HG03378 (cell line): ENCODE results near the gene SELENOT.
A peak's percentile ranks its signal among the peaks of the same experiment; 100 is the strongest.
"Not testable (repeated sequence)": the region's sequence is repeated elsewhere in the genome, so short reads cannot be mapped to it uniquely, and the experiment has no call there.

Experiments used
- ATAC-seq: cut with Tn5 transposase; IDR thresholded peaks from one replicate; pipeline ENCODE4 v1.9.1; 2021; ENCODE audit warnings: mild to moderate bottlenecking, moderate library complexity; ENCODE audit not compliant: unreplicated experiment

The SELENOT gene

GRCh38 chr3:150603153-150603979, at the start of gene SELENOT:
TSS of gene SELENOT (plus strand) at chr3:150603321. CDS start at chr3:150603363, 42 bp downstream.
- ATAC-seq = peak; percentile 49

- ATAC-seq = no peak
Measured at GRCh38 chr3:150555859-150556436, 47.2 kb upstream of the SELENOT start.

GRCh38 chr3:150556792-150557191, 46.3 kb upstream of the SELENOT start:
- ATAC-seq = no peak

GRCh38 chr3:150557725-150558124, 45.4 kb upstream of the SELENOT start:
- no peak for ATAC-seq

GRCh38 chr3:150564243-150564642, 38.9 kb upstream of the SELENOT start:
- no peak for ATAC-seq

- ATAC-seq = no peak
Measured at GRCh38 chr3:150567328-150567727, 35.8 kb upstream of the SELENOT start.

- no peak for ATAC-seq
Measured at GRCh38 chr3:150577855-150578254, 25.3 kb upstream of the SELENOT start.

GRCh38 chr3:150581174-150581573, 21.9 kb upstream of the SELENOT start:
- ATAC-seq = no peak

- ATAC-seq = peak; percentile 41
Measured at GRCh38 chr3:150582620-150583019, 20.5 kb upstream of the SELENOT start.

GRCh38 chr3:150583028-150583427, 20.1 kb upstream of the SELENOT start:
- ATAC-seq = peak; percentile 52

GRCh38 chr3:150588027-150588830, 14.9 kb upstream of the SELENOT start:
- no peak for ATAC-seq

GRCh38 chr3:150589759-150590158, 13.4 kb upstream of the SELENOT start:
- no peak for ATAC-seq

- ATAC-seq = no peak
Measured at GRCh38 chr3:150594150-150594549, 9.0 kb upstream of the SELENOT start.

GRCh38 chr3:150597646-150598045, 5.5 kb upstream of the SELENOT start:
- ATAC-seq = no peak

GRCh38 chr3:150599611-150600297, 3.4 kb upstream of the SELENOT start:
- ATAC-seq = peak; percentile 33

GRCh38 chr3:150600647-150601530, 2.2 kb upstream of the SELENOT start:
- not testable (repeated sequence) for ATAC-seq

- peak; percentile 5 for ATAC-seq
Measured at GRCh38 chr3:150602426-150603152, 532 bp upstream of the SELENOT start.

GRCh38 chr3:150603980-150604319, 829 bp downstream of the SELENOT start:
- ATAC-seq = no peak

GRCh38 chr3:150605998-150606641, 3.0 kb downstream of the SELENOT start:
- no peak for ATAC-seq
